Measurements from ENCODE around the gene AZI2.
A peak's percentile ranks its signal among the peaks of the same experiment; 100 is the strongest.

The AZI2 gene

GRCh38 chr3:28348629-28349468 is at the start of gene AZI2, which contains the start of gene ZCWPW2:
AZI2 (minus strand) TSS chr3:28348824; CDS start chr3:28340617, 8,207 bp downstream.
ZCWPW2 (plus strand) TSS chr3:28348721; CDS start chr3:28413069, 64,348 bp downstream.
- DNase-seq = peak; percentile 95

- no peak for DNase-seq
These were observed 40.4 kb upstream of the AZI2 start for GRCh38 chr3:28388978-28389377.

- DNase-seq = no peak
These were observed 37.4 kb upstream of the AZI2 start for GRCh38 chr3:28386049-28386448.

GRCh38 chr3:28376424-28376823 is 27.8 kb upstream of the AZI2 start:
- no peak for DNase-seq

- DNase-seq = no peak
These were observed 911 bp upstream of the AZI2 start for GRCh38 chr3:28349469-28350000.

- no peak for DNase-seq
These were observed 377 bp downstream of the AZI2 start for GRCh38 chr3:28348265-28348628.

GRCh38 chr3:28347374-28348264 is 1.0 kb downstream of the AZI2 start:
- DNase-seq = no peak

- DNase-seq = no peak
These were observed 2.9 kb downstream of the AZI2 start for GRCh38 chr3:28345690-28346089.

GRCh38 chr3:28343144-28343543 is 5.5 kb downstream of the AZI2 start:
- DNase-seq = no peak

- no peak for DNase-seq
These were observed 11.4 kb downstream of the AZI2 start for GRCh38 chr3:28337230-28337629.

GRCh38 chr3:28335246-28335645 is 13.4 kb downstream of the AZI2 start:
- DNase-seq = no peak

- no peak for DNase-seq
These were observed 14.1 kb downstream of the AZI2 start for GRCh38 chr3:28334552-28334951.

- peak; percentile 1 for DNase-seq
These were observed 20.2 kb downstream of the AZI2 start for GRCh38 chr3:28328188-28329151.

- DNase-seq = no peak
These were observed 22.1 kb downstream of the AZI2 start for GRCh38 chr3:28326458-28326926.

GRCh38 chr3:28322464-28322863 is 26.2 kb downstream of the AZI2 start:
- no peak for DNase-seq

- DNase-seq = no peak
These were observed 27.6 kb downstream of the AZI2 start for GRCh38 chr3:28320981-28321380.

GRCh38 chr3:28317438-28318022 is 31.1 kb downstream of the AZI2 start:
- peak; percentile 67 for DNase-seq

- DNase-seq = no peak
These were observed 32.4 kb downstream of the AZI2 start for GRCh38 chr3:28316226-28316625.

- no peak for DNase-seq
These were observed 32.9 kb downstream of the AZI2 start for GRCh38 chr3:28315711-28316110.

GRCh38 chr3:28308196-28308595 is 40.4 kb downstream of the AZI2 start:
- DNase-seq = no peak

- peak; percentile 8 for DNase-seq
These were observed 46.9 kb downstream of the AZI2 start for GRCh38 chr3:28301688-28302087.
